Activated gamma-delta T cell (primary cell): Measurements from ENCODE around the gene OGG1.

Source experiments
- DNase-seq: peaks from one replicate; lab custom pipeline; 2025; lab: John Stamatoyannopoulos, UW
- total RNA-seq, 2 donors: gene quantifications; one replicate each; lab custom pipeline; 2026; lab: John Stamatoyannopoulos, UW

The OGG1 gene
- 16.5 to 20.7 reads per million in 2 donors for total RNA-seq

- DNase-seq, result peak; percentile 72
Observed at GRCh38 chr3:9749645-9750555, at the start of gene OGG1. OGG1 (plus strand) TSS chr3:9749952; CDS start chr3:9750287, 335 bp downstream.

GRCh38 chr3:9700536-9700935 is 49.2 kb upstream of the OGG1 start:
- DNase-seq, result no peak

- DNase-seq, result no peak
Observed at GRCh38 chr3:9701006-9701405, 48.7 kb upstream of the OGG1 start.

GRCh38 chr3:9701711-9702110 is 48.0 kb upstream of the OGG1 start:
- DNase-seq, result no peak

- DNase-seq, result no peak
Observed at GRCh38 chr3:9703240-9703639, 46.5 kb upstream of the OGG1 start.

- no peak for DNase-seq
Observed at GRCh38 chr3:9703736-9704346, 45.9 kb upstream of the OGG1 start, which contains the start of gene CPNE9. CPNE9 (plus strand) TSS chr3:9703833; CDS start chr3:9703997, 164 bp downstream.

- no peak for DNase-seq
Observed at GRCh38 chr3:9704347-9705322, 45.1 kb upstream of the OGG1 start.

GRCh38 chr3:9710174-9710739 is 39.5 kb upstream of the OGG1 start:
- no peak for DNase-seq

GRCh38 chr3:9712415-9712814 is 37.3 kb upstream of the OGG1 start:
- no peak for DNase-seq

- DNase-seq, result no peak
Observed at GRCh38 chr3:9713142-9713541, 36.6 kb upstream of the OGG1 start.

GRCh38 chr3:9715136-9715535 is 34.6 kb upstream of the OGG1 start:
- no peak for DNase-seq

- DNase-seq, result no peak
Observed at GRCh38 chr3:9715764-9716437, 33.9 kb upstream of the OGG1 start.

- DNase-seq, result no peak
Observed at GRCh38 chr3:9716801-9717555, 32.8 kb upstream of the OGG1 start.

- DNase-seq, result no peak
Observed at GRCh38 chr3:9717563-9717962, 32.2 kb upstream of the OGG1 start.

GRCh38 chr3:9718118-9718517 is 31.6 kb upstream of the OGG1 start:
- DNase-seq, result no peak

- no peak for DNase-seq
Observed at GRCh38 chr3:9721015-9721699, 28.6 kb upstream of the OGG1 start.

- no peak for DNase-seq
Observed at GRCh38 chr3:9721700-9722060, 28.1 kb upstream of the OGG1 start.

- DNase-seq, result no peak
Observed at GRCh38 chr3:9725775-9726515, 23.8 kb upstream of the OGG1 start.

- DNase-seq, result no peak
Observed at GRCh38 chr3:9727041-9727595, 22.6 kb upstream of the OGG1 start.
